T1000 (cell line): ENCODE results near the gene ARHGAP22.

Experiments
- DNase-seq: peaks from one replicate; lab custom pipeline; 2025; ENCODE audit warnings: mixed read lengths; lab: John Stamatoyannopoulos, UW

ARHGAP22 gene

DNA sequence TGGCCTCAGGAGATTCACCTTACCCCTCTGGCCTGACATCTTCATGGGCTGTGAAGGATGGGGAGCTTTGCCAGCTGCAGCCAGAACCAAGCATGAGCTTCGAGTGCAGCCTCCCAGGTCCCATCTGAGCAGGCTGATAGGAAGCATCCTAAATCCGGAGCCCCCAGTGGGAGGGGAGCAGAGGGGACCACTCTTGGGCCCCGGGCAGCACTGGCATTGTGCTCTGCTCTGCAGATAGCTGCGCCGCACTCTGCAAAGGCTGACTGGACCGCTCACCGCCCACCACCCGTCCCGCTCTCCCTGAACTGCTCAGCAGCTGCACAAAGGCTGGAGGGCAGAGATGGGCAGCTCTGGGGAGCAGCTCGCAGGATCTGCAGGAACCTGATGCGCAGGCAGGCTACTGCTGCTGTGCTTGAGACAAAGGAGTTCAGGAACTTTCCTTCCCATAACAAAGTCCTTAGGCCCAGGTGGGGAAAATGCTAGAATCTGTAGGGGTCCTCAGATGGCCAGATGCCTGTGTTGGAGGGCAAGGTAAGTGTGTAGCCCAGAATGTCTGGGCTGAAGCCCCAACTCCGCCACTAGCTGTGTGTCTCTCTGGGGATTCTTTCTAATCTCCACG, 51.8 kb downstream of the ARHGAP22 start:
- DNase-seq = no peak

DNA sequence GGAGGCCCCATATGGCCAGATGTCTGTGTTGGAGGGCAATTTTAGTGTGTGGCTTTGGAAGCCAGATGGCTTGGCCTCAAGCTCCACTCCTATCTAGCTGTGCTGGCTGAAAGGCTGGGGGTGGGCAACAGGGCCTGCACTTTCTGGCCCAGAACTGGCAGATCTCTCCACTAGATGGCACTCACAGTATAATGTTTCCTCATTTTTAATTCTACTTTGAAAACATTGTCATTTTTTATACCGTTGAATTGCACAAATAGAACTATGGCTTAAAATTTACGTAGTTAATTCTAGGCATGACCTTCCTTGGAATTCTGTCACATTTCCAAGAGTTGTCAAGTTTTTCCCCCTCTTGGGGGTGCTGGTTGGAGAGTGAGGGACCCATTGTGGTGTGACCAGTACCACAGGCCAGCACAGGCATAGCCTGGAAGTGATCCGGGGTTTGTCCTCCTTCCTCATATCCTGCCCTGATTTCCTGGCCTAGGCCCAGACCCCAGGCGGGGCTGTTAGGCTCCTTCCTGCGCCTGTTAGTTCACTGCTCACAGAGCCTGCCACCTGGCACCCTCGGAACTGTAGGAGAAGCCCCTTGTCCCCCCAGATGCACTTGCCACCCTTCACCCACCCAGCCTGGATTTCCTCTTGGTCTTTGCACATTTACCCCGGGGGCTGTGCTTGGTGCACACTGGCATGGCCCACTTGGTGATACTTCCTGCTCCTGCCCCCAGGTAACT, 52.8 kb downstream of the ARHGAP22 start:
- DNase-seq = no peak

DNA sequence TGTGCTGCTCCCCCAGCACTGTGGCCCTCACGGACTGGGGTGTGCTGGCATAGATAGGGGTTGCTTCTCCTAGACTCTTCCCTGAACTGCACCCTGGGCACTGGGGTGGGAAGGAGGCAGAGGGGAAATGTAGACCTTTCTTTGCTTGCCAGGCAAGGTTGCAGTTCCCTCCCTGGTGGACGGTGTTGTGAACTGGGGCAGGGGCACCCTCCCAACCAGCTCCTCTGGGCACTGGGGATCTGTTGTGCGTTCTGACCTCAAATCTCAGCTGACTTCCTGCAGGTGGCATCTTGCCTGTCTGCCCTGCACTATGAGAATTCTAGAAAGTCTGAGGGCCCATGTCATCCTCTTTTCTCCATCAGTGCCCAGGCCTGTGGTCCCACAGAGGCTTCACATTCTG, 53.9 kb downstream of the ARHGAP22 start:
- no peak for DNase-seq

DNA sequence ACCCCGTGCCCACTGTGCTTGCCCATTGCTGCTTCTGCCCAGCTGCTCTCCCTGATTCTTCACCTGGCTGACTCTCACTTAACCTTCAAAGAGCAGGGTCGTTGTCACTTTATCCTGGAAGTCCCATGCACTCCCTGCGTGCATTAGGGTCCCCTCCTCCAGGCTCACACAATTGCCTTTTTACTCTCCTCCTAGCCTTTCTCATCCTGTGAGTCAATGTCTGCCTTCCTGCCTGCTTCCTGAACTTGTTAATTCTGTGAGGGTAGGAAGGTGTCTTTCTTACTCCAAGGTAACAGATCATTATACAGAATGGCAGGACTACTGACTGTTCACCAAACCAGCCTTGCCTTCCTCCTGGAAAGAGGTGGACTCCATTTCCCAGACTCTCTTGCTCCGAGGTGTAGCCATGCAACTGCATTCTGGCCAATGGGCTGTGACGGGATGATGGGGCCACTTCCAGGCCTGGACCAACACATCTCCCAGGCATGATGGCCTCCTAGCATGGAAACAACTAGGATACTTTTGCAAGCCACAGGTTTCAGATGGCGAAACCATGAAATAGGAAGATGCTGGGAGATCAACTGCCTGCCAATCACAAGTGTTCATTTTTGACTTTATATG, 54.7 kb downstream of the ARHGAP22 start:
- DNase-seq = no peak

DNA sequence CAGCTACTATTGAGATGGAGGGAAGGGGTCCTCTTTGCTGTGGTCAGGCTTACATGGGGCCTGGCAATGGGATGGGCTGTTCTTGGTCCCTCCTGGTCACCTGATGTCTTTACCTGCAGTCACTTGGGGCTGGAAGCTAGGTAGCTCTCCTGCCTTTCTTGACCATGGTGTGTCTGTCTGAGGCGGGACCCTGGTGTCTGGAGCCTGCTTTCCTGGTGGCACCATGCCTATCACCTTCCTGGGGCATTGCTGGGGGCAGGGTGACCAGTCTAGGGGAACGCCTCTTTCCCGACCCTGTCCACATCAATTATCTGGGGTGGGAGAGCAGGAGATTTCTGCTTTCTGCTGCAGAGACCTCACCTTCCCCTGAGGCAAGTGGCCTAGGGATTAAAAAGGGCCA, 55.6 kb downstream of the ARHGAP22 start:
- DNase-seq = no peak

DNA sequence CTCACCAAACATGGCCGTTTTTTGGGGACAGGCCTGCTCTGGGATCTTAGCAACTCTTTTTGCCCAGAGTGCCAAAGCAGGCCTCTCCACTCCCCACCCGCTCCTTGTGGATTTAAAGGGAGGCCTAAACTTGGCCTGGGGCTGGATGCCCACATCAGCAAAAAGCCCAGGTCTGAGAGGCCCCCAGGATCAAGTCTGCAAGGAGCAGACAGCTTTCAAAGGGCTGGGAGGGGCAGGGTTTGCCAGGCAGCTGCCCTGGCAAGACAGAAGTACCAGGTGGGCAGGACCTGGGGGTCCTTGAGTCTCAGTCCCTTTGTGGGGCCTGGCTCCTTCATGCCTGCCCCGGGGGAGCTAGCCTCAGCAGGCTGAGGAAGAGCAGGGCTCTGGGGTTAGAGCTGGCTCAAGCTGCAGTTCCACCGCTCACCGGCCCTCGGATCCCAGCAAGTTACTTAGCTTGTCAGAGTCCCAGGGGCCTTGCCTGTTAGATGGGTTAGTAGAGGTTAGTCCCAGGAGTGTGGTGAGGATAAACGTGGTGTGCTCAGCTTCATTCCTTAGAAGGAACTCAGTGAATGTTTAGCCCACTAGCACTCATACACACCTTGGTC, 56.2 kb downstream of the ARHGAP22 start:
- no peak for DNase-seq

DNA sequence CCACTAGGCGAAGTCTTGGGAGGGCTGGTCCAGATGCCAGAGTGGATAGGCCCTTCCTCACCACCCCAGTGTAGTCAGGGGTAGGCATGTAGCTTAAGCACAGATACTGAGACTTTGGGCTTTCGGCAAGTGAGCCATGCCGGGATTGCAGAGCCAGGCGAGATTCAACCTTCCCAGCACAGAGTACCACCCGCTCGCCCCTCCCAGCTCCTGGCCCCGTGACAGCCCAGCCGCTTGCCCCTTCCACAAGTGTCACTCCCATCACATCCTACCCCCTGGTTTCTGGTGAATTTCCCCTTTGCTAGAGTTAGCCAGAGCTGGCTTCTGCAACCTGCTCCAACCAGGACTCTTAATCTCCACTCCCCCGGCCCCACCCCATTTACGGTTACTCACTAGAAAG, 56.9 kb downstream of the ARHGAP22 start:
- DNase-seq = no peak

DNA sequence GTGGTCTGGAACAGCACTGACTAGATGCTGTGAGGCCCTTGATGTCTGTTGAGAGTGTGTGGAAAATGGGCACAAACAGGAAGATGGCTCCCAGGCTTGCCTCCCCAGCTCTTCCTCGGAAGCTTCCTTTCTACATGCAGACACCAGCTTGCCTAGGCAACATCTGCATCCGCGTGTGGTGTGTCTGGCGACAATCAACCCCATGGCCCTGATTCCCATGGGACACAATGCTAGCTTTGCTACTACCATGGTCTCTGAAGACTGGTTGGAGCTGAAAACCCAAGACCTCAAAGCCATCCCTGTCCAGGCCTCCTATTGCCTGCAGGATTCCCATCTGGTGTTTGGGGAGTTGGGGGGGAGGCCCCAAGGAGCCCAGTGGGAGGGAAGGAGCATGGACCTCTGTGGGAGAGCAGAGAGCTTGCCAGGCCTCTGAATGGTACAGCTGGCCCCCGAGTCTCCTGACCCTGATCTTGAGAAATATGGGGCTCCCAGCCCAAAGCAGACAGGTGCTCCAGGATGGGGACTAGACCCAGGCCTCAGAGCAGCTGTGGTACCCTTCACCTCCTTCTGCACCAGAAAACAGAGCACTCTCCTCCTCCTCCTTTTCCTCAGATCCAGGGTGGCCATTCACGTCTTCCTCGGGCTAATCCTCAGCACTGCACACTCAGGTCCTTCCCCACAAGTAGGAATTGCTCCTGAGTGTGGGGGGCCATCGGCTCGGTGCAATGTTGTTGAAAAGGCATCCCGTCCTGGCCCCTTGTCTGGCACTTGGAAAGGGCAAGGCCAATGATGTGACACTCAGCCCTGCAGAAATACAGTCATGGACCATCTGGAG, 57.6 kb downstream of the ARHGAP22 start:
- no peak for DNase-seq

DNA sequence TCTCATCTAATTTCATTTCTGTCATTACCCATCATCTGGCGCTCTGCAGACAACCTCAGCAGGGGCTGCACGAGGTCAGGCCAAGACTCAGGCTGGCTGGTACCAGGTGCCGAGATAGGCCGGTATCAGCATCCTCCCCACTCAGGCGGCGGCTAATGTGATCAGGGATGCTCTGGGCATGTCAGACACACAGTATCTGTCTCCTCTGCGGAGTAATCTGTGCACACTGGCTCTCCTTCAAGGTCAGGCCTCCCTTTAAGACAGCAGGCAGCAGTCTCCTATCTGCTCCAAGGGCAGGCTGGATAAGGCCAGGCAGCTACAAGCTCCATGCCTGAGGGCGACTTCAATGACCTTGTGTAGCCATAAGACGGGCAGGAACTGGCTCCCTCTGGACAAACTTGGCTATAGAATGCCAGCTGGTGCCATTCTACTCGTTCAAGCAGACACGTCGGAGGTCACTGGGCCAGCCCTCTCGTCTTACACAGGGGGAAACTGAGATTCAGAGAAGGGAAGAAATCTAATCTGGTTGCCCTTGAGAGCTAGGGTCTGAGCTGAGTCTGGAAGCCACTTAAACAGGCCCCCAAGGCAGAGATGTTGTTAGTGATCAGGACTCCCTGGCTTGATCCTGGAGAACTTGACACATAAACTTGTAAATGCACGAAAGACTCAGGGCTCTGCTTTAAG, 59.3 kb downstream of the ARHGAP22 start:
- no peak for DNase-seq

DNA sequence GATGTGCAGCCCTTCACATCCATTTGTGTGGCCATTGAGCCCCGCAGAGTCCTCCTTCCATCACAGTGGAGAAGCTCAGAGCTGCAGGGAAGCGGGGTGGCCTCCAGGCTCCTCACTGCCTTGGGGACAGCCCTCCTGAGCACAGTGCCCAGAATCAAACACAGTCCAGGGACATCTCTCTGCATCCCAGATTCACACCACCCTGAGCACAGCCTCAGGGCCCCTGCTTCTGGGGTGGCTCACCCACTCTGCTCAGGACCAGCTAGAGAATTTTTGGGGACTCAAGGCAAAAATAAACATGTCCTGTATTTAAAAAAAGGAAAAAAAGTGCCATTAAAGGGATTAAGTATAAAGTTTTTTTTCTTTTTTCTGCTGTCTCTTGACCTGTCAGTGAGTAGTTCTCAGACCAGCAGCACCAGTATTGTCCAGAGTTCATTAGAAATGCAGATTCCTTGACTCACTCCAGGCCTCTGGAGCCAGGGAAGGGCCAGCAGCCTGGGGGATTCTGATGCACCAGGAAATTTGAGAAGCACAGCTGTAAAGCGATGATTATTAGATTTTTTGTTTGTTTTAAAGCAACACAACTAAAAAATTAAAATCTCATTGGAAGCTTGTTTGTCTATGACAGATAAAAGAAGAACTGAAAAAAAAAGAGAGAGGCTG, 61.6 kb downstream of the ARHGAP22 start:
- DNase-seq = no peak

DNA sequence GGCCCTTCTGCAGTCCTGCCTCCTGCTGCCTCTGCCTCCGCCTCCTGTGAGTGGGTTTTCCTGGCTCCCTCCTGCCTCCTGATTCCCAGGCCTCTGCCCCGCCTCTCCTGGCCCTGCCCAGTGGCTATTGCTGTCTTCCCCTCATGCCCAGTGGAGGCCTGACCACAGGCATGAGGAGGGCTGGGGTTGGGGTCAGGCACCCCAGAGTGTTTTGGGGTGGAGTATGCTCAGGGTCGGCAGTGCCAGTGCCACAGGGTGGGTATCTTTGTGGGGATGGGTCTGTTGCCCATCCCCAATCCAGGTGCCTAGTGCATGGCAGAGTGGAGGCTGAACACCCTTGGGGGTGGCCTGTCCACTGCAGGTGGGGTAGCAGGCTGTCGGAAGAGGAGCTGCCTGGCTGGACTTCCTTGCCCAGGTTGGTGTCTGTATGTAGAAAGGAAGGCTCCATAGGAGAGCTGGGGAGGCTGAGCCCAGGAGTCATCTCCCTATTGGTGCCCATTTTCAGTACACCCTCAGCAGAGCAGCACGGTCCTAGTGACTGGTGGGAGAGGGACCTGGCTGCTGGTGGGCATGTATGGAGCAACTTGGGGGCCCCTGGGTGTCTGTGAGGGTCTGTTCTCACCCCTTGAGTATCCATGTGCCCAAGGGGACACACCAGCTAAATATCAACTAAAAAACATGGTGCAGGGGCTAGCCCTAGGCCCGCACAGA, 62.2 kb downstream of the ARHGAP22 start:
- DNase-seq = no peak

DNA sequence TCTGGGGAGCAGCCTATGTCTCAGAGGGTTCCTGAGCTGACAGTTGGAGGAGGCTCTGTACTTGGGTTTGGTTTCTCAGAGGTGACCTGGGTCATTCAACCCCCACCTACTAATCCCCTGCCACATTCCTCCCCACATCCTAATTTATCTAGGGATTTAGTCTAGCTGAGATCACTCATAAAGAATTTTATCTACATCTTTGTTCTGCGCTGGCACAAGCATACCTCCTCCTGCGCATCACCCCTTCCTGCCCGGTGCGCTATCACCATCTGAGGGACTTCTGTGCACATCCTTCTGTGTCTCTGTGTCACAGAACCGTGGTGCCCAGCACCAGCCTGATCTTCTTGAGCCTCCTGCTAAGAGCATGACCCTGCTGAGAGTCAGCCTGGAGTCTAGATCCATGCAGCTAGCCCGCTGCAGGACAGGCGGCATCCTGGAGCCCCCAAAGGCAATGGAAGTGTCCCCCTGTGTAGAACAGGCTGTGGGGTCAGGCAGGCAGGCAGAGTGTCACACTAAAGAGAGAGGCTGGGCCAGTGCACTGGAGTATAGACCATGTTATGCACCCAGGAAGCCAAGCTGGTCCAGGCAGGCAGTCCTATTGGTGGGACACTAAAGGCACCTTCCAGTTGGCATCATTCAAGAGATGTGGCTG, 63.6 kb downstream of the ARHGAP22 start:
- DNase-seq = peak; percentile 35

DNA sequence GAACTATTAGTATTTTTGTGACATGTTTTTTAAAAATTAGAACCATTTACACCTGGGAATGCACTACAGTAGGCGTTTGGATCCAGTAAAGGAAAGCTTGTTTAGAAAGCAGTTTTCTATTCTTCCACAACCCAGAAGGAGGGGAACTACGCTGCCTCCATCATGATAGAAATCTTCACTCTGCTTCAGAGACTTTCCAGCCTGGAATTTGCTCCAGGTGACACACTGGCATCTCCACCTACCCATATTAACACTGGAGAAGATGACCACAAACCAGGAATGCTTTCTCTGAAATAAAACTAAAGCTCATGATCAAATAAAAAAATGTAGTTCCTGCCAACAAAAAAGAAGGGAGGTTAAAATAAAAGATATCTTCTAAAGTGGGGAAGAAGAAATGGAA, 66.3 kb downstream of the ARHGAP22 start:
- no peak for DNase-seq

DNA sequence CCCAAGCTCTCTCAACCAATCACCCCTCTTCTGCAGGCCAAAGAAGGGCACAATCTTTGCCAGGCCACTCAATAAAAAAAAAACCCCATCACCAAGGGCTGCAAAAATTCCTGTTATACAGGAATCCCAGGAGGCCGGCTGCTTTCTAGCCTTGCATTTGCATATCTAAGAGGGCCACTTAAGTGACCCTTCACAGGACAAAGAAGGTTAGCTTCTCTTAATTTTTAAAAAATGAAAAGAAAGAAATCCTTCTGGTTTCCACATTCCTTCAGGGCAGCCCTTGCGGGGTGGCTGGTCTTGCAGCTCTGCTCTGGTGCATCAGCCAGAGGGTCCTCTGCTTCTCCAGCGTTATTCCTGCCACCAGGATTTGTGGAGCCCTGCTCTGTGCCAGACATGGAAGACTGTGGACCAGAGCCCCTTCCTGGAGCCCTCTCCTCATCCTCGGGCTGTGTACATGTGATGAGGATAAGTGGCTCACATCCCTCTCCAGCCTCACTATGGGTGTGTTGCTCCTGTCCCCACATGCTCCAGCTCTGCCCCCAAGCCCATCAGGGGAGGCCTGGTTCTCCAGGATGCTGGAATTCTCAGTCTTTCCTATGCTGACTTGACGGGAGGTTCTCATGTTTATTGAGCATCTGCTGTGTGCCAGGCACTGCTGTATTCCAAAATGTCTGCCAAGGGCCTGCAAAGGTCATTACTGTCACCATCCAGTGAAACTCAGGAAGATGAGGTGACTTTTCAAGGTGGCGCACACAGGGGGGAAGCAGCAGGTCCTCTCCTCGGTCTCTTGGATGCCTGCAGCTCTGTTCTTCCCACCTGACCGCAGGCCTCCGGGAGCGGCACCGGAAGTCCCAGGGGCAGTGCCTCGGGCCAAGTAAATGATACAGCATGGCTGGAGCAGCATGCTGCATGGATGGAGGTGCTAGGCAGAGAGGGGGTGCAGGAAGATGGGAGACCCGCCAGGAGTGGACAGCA, 67.7 kb downstream of the ARHGAP22 start:
- no peak for DNase-seq

DNA sequence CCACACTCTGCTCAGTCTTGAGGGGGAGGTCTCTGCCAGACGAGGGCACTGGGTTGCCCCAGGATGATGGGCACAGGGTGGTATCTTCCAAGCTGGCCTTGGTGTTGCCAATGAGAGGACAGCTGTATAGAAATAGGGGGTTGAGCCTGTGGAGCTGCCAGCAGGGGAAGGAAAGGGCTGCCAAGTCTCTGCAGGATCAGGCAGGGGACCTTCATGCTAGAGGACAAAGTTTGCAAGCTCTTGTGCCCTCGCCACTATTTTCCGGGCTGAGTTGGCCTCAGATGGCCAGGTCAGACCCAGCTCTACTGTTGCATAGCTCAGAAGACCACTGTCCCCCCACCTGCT, 68.7 kb downstream of the ARHGAP22 start:
- DNase-seq = no peak

DNA sequence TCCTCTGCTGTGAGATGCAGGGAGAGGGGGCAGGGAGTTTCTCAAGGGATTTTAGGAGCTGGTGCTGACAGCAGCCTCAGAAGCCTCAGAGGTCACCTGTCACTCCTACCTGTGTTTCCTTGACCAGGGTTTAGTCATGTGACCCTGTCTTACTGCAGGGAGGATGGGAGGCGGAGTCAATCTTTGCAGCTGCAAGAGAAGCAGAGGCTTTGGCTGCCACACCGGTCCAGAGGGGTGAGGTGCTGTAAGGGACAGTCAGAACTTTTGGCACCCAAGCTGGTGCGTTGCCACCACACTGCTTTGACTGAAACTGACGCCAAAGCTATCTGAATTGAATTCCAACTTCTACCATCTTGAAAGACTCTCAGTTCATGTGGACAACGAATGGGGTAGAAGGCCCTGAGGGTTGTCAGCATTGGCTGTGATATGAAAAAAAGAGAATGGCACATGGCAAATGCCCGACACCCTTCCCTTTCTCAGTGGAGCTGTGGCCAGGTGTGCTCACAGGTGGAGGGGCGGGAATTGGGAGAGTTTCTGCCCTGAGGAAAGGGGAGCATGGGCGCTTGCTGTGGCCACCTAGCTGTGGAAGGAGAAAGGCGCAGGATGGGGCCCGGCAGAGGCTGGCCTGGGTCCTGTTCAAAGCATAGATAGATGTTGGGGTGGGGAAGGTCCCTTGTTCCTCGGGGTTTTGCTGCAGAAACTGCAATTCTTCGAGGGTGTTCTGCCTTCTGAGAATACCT, 69.3 kb downstream of the ARHGAP22 start:
- DNase-seq = no peak

DNA sequence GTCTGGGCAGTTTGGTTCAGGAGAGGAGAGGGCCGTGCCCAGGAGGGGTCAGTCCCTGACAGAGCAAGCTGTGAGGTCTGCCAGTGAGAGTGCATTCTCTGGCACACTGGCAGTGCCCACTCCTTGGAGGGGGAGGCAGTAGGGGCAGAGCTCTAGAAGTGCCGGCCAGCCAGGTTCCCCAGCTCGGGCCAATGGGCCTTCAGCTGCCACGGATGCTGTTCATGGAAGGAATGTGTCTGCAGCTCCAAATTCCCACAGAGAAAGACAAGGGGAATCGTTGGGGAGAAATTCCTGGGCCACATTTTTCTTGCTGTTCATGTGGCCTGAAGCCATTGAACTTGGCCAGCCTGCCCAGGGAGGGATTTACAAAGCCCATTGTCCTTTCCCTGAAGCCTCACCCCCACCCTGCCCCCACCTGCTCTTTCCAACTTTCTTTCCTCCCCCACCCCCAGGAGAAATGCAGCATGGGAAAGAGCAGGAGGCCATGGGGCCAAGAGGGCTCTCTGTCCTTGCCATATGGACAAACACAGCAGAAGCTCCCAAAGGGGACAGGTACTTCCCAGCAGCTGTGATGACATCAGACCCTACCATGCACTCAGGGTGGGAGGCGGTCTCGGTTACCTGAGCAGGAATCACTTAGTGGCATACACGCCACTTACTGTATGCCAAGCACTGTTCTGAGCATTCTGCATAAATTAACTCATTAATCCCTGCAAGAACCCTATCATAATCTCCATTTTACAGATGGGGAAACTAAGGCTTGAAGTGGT, 70.7 kb downstream of the ARHGAP22 start:
- no peak for DNase-seq
